DOHH2 (cell line): Measurements from ENCODE around the gene HOATZ.

ENCODE experiments used
- CTCF ChIP-seq: fragments of 200-600 bp; sonication (generic); IDR thresholded peaks from one replicate; pipeline ENCODE4 v1.5.1; 2014; ENCODE audit warnings: antibody characterized with exemption, mild to moderate bottlenecking, low read depth, low read length; ENCODE audit not compliant: poor library complexity, severe bottlenecking
- EZH2phosphoT487 ChIP-seq: fragments of 200-600 bp; sonication (generic); IDR thresholded peaks from 2 replicates; pipeline ENCODE4 v1.6.1; 2017; ENCODE audit warnings: borderline replicate concordance, mild to moderate bottlenecking, antibody characterized with exemption, low read length, moderate library complexity, mixed read lengths

- TF ChIP-seq CTCF (no peak), EZH2phosphoT487 (no peak)
Measured at GRCh38 chr11:111477898-111478297, 36.7 kb upstream of the HOATZ start.
